ENCODE measurements around the gene PRDM16.

Gene PRDM16

DNA sequence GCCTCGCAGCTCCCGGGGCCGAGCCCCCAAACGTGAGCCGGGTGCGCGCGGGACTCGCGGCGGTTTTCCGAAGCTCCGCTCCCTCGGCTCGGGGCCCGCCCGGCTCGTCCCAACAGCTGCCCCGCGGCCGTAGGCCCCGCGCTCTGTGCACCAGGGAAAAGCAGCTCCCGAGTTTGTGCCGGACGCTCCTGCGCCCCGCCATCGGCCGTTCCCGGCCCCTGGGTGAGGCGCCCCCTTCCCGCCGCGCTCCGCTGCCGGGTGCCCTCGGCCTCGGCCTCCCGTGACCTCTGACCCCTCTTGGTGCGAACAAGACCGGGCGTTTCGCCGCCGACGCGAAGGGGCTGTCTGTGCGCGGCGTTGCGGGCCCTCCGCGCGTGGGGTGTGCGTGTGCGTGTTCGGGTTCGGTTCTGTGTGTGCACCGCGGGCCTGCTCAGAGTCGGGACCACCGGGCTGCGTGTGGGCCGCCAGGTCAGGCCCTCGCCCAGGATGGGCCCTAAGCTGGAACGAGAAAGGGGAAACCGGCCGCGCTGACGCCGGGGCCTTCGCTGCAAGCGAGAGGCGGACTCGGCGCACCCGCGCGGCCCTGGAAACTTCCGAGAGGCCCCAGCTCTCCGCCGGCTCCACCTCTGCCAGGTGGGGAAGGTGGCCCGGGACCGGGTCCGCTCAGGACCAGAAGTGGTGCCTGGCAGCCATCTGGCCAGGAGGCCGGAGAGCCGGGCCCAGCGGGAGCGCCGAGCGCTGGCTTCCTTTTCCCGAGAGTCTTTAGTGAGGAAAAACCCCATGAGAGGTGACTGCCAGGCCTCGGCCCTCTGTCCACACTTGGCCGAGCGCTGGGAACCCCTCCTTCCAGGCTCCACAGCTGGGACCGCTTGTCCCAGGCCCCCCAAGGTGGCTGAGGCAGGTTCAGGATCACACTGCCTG, 1.9 kb downstream of the PRDM16 start:
- no peak for DNase-seq

DNA sequence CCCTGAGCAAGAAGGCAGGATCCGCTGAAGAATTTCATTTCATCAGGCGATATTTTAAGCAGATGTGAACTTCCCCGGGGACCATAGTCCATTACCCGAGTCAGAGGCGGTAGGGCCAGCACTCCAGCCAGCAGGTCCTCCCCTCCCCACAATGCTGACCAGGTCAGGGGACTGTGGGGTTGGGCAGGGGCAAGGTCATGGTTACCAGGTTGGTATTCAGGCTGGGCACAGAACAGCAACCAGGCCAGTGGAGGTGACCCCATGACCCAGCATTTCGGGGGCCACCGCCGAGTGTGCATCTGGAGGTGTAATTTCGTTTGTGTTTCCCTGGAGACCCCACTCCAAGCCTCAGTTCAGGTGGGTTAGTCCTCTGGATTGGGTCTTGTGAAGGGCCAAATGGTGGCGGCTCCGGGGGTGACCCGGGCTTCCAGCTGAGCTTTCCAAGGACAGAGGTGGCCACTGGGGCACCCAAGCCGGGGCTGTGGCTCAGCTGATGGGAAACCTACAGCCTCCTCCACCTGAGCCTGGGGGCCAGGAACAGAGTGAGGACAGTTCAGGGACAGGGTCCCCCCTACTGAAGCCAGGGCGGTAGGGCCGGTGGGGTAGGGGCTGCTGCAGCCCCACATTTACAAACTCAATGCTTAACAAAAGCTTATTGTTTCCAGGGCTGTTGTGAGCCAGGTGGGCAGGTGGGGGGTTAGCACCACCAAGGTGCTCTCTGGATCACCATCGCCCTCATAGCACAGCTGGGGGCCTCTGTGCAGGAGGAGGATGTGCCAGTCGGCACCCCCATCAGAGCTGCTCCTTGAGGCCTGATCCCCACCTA, 2.8 kb downstream of the PRDM16 start:
- no peak for DNase-seq

DNA sequence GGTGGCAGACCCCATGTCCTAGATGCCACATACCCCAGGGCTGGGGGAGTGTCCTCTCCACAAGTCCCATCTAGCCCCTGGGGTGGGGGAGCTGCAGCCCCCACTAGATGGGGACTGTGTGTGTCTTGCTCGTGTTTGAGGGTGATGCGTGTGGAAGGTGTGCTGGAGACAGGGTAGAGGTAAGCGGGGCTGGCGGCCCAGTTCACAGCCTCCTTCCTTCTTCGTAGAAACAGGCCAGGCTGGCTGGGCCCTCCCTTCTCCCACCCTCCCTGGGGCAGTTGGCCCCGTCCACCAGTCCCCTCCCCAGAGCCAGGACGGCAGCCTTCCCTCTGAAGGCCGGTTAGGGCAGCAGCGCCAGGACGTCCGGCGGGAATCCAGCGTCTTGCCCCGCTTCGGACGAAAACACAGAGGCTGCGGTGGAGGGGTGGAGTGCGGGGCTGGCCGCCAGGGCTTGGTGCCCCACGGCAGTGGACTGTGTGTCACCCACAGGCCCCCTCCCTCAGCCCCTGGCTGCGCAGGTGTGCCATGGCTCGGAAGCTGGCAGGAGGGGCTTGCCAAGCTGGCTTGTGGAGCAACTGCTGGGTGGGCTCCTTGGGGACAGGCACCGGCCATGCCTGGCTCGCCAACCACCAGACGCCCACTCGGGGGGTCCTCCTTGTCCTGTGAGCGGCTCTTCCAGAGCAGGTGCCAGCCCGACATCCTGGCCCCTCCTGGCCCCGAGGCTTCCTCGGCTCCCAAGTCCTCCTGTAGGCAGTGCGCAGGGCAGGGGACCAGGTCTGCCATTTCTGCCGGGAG, 3.6 kb downstream of the PRDM16 start:
- DNase-seq = no peak

DNA sequence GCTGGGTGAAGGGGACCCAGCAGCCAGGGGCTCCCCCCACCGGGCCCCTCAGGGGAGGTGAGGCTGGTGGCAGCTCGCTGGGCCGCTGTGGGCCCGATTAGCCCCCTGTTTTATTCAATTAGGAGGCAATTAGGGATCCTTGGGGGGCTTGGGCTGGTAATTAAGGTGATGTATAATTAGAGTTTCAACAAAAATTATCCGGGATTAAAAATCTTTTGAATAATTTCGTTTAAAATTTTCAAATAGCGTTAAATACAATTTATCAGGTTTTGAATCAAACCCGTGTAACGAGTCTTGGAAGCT, 4.1 kb downstream of the PRDM16 start:
- DNase-seq = no peak

DNA sequence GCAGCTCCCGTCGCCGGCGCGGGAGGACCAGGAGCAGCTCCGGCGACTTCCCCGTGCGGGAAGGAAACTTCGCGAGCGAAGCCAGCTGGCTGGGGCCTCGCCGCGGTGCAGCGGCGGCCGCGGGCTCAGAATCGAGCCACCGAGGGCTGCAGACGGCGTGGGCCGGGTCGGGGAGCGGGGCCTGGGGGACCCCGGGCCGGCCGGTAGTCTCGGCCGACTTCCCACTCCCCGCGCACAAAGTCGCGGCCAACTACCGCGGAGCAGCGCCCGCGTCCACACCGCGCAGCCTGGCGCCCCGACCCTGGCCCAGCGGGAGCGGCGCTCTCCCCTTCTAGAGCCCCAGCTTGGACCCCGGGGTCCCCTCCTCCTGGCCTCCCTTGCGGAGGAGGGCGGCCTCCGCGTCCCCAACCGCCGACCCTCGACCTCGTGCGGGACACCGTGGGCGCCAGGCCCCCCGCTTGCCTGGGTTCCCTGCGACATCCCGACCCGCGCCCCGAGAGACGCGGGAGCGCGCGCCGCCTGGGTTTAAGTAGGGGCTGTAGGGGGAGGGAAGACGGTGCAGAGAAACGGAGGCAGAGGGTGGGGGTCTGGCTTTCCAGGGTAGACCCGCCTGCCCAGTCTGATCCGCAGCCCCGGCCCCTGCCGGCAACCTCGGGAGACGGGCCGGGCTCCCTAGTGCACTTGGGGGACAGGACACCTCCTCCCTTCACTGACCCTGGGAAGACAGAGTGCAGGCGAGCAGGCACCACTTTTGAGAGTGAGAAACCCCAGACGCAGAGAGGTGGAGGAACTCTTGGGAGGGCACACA, 4.7 kb downstream of the PRDM16 start:
- no peak for DNase-seq

DNA sequence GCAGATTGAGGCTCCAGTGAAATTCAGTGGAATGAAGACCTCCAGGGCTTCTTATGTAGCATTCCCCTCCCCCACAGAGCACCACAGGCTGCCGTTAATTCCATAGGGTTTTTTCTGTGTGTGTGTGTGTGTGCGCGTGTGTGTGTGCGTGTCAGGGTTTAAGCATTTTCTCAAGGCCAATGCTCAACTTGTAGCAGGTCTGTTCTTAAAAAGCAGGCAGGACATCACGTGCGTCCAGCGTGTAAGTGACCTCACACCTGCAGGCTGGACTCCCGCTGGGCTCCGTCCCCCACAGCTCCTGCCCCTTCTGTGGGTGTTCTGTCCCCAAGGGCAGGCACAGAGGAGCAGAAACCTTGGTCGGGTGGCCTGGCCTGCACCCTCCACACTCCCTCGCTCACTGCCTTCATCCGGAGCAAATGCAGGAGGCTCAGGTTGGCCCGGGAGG, 5.3 kb downstream of the PRDM16 start:
- DNase-seq = no peak

DNA sequence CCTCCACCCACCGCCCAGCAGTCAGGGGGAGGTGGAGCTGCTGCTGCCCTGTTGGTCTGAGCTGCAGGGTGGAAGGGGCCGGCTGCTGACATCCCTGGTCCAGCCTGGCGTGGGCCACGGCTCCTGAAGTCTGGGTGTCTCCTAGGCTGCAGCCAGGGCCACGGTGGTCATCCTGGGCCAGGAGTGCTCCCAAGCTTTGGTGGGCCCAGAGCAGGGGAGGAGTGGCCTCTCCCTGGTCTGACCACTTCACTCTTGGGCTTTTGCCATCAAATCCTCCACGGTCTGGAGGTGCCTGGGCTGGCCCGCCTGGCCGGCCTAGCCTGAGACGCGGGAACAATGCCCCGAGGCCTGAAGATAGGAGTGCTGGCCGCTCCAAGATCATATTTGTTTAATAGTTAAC, 5.8 kb downstream of the PRDM16 start:
- DNase-seq = no peak

DNA sequence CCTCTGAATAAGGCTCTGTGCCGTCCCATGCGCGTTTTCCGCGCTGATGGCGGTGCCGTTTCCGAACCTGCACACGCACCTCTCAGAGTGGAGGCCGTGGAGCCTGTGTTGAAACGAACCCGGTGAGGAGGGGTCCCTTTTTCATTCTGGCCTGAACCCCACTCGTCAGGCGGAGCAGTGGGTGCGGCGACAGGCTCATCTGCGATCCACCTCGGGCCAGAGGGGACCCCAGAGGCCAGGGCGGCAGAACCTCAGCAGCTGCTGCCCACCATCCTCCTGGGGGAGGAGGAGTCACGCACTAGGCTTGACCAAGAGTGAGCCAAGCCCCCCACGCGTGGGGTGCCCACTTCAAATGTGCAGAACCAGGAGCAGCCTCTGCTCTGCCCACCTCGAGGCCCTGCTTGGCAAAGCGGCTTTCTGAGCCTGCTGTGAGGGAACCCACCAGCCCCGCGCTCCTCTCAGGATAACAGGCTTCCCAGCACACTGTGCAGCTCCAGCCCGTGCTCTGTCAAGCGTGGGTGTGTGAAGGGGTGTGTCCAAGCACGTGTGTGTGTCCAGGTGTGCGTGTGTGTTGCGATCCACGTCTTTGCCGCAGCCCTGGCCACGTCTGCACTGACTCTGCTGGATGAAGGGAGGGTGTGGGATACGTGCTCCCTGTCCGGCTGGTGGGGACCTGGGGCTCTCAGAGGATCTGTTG, 6.8 kb downstream of the PRDM16 start:
- no peak for DNase-seq

DNA sequence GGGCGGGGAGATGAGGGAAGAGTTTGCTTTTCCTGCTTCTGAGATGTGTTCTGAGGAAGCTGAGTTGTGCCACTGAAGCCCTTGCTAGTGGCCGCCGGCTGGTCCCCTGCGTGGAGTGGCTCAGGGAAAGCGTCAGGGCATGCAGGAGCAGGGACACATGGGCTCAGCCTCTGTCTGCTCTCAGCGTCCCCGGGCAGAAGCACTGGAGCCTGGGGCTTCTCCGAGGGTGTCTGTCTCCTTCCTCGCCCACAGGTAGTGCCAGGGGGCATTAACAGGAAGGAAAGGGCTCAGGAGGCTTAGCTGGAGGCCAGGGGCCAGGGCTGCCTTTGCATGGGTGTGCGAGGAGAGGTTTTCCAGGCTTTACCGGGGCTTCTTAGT, 7.3 kb downstream of the PRDM16 start:
- DNase-seq = no peak

DNA sequence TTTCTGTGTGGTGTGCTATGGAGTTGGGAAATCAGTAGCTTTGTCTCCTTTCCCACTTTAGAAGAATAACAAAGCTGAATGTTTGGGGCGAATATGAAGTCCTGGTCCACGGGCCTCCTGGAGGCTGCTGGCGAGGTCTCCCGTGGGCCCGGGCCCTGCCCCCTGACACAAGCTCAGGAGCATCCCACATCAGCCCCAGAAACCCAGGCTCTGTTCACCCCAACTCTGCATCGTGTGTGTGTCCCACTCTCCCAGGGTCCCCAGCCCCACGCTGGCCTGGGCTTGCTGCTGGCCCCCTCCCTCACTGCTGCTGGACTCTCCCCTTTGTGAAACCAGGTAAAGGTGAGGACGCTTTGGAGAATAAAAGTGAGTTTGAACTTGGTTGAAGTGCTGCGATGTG, 8.1 kb downstream of the PRDM16 start:
- no peak for DNase-seq

DNA sequence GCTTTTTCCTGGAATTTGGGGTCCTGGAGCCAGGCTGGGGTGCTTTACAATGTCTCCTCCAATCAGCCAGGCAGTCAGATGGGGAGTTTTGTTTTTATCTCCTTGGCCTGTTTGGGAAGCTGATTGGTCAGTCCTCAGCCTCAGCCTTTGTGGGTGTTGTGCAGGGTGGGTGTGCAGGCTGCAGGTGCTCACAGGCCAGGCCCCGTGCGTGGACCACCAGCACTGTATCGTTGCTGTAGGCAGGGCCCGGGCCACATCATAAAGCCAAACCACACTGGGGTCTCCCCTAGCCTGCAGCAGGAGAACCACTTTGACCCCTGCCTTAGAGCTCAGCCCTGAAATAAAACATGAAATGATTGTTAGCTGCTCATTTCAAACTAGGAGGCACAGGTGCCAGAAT, 8.6 kb downstream of the PRDM16 start:
- DNase-seq = no peak

DNA sequence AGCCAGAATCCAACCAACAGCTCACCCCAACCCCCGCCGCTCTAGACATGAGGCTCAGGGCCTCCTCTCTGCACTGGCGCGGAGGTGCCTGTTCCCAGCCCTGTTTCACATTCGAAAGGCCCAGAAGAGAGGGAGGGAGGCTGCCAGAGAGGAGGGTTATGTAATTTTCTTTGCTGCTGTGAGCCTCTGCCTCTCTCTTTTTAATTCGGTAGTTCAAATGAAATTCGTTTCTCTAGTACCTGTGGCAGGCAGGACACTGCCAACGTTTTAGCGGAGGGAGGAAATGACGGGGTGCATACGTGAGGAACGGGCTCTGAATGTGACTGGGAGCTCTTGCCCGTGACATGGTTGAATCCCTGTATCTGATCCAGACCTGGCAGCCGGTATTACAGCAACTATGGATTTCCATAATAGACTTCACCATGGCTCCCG, 9.4 kb downstream of the PRDM16 start:
- DNase-seq = no peak

DNA sequence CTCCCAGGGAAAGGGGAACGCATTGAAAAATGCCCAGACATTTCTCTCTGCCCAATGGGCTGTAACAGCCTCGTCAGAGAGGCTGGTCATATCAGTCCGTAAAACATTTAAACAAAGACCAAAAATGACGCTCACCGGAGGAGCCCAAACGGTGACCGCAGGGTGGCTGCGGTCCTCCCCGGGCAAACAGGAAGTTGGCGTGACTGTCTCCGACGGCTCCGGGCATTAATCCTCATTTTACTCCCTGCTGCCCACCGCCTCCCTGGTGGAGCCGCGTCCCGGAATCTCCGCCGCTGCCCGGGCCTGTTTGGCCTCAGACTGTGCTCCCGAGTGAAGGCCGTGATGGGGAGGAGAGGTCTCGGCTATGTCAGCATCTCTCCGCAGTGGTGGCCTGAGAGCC, 9.9 kb downstream of the PRDM16 start:
- DNase-seq = no peak

DNA sequence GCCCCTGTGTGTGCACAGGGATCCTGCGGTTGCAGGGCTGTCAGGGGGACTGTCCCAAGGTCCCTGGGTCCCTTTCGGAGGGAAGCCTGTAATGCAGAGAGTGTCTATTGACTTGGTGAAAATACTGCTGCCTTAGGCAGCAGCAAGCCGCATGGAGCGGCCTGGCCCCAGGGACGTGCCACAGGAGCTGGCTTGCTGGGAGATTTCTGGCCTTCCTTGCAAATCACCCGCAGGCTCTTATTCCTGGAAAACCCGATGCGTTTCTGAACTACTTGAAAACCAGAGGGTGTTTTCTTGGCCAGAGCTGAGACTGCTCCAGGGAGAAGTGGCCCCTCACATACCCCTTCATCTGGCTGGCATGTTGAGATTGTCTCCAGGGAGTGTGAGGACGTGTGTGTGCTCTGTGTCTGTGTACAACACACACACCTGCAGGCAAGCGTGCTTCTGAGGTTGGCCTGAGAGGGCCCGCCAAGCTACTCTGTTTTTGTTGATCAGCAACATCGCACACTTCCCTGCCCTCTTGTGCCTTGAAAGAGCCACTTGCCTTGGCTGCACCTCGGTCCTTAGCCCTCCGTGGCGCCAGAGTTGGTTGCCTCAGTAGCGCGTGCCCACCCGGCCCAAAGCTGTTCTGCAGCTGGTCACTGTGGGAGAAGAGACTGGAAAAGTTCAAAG, 10.5 kb downstream of the PRDM16 start:
- DNase-seq = no peak

DNA sequence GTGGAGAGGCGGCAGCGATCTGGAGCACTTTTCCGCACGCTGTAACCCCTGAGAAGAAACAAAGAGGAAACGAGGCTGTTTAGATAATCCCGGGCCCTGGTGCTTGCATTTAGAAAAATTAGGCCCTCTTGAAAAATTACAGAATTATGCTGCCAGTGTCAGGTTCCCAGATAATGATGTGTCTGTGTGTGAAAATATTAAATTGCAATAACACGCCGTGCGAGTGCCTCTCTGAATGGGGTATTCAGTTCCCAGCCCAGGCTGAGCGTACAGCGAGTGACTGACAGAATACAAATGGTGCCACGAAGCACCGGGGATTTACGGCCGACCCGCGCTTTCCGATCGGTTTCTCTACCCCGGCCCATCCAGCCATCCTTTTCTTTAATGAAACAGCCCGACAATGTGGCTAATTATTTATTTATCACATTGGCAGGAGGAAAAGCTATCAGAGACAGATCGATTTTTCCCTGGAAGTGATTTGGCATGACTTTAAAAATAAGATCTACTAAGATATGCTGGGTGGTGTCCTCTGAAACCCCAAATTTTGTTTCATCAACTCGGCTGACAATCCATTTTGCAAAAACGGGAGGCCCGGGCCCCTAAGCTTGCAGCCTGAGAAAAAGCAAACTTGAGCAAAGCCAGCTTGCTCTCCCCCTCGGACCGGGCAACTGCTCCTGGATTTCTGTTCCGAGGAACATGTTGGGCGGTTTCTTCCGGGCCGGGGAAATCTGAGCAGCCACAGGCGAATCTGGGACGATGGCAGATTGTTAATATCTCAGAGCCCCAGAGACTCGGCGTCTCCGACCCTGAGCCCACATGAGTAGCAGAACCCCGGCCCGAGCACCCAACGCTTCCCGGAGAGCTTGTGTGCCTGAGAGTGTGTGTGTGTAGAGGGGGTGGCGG, 11.3 kb downstream of the PRDM16 start:
- no peak for DNase-seq

DNA sequence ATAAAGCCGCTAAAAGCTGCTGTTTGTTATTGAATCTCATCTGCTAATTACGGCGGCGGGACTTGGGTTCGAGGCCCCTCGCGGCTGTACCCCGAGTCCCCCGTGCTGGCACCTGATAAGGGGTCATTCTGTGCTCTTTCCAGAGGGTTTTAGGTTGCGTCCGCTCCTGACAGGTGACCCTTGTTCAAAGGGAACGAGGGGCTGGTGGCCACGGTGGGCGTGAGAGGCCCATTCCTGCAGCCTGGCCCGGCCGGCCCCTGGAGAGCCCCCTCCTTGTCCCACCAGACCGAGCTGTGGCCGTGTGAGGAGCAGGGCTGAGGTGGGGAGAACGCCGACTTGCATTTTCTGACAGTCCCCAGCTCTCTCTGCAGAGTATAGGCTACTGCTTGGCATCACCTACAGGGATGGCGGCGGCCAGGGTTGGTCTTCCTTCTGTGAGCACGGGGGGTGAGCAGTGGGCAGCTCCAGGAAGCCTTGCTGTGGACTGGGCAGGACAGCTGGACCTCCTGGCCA, 12.2 kb downstream of the PRDM16 start:
- no peak for DNase-seq

DNA sequence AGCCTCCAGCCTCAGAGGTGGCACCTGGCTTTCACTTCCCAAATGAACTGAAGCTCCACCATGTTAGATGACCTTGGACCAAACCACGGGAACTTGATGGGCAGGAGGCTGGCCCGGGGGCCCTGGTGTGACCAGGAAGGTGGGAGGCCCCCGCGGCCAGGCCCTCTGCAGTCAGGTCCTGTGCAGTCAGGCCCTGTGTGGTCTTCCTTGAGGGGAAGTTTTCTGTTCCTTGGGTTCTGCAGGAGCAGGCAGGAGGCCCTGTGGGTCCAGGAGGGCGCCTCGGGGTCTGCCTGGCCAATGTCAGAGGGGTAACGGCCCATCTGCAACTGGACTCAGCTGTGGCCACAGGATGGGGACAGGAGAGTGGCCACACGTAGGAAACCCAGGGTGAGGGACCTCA, 13.0 kb downstream of the PRDM16 start:
- no peak for DNase-seq

DNA sequence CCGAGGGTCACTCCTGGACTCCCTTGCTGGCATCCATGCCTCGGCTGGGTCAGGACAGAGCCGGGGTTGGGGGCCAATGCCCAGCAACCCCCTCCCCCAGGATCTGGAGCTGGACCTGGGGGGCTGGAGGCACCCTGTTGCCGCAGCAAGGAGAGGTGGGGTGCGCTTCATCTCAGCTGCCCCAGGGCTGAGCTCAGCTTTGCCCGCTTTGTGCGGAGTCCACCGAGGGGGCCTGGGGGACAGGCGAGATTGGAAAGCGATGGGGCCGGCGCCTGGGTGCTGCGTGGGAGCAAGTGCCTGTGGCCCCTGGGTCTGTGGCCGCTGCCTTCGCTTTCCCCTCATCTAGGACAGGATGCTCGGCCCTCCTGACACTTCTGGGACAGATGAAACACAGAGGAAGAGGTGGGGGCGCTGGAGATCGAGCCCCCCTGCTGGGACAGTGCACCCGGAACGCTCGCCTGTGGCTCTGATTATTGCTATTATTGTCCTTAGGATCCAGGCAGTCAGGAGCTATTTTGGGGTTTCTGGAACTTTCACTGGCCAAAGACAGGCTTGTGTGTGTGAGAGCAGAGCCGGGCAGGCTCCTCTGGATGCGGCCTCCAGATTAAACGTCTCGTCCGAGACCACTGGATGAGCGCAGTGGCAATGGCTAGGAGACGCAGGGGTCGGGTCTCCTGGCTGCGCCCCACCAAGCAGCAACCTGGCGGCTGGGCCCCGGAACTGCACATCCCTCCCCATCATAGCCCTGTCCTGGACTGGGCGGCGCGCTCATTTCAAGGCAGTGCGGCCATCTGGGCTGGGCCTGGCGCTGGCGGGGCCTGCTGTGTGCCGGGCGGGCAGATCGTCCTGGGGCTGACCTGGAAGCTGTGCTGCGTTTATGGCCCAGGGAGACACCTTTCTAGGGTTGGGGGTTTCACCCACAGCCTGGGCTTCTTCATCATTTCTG, 13.8 kb downstream of the PRDM16 start:
- DNase-seq = no peak

DNA sequence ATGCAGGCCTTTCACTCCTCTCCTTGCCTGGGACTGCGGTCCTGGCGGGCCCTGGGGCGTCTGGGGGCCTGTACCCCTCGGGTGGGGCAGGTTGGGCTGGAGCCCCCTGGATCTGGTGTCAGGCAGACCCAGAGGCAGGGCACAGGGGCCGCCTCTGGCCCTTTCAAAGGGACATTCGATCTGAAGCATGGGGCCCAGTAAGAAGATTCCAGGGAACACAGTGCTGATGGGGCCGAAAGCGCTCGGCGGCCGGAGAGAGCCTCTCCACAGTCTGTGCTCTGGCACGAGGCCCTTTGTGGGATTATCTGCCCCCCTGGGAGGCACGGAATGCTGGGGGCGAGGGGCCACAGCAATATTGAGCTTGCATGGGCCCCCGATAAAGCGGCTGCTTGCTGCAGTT, 15.2 kb downstream of the PRDM16 start:
- DNase-seq = no peak

Data from NCI-H1048 (cell line).